Endometrial microvascular endothelial cells (primary cell): ENCODE measurements around the gene CC2D1A. TPM values are rescaled to one million over a fixed set of nuclear protein-coding genes. Genes with fewer than 3 reads are reported as not detected.

Experiments used
- in situ Hi-C: cut with HindIII; loops from 2 replicates; pipeline ENCODE4 v1.10.0; 2017; ENCODE audit warnings: low sequenced_read_pairs, low pct_unique_long_range_greater_than_20kb; ENCODE audit errors: inconsistent ontology term
- total RNA-seq: library from RNA; depleted of rRNA; stranded (reverse); fragments of >200 nt; gene quantifications from one replicate; pipeline ENCODE4 v1.2.3, GENCODE V29; 2015; ENCODE audit errors: inconsistent ontology term

The CC2D1A gene
- total RNA-seq, 1 donor from 2014 or later = 33.8 TPM

- in situ Hi-C loops = loop anchor here (25.0 kb wide), 1 partner anchor 211 kb away; the partner anchor contains the start of genes C19orf67 and SAMD1
These were observed 30.2 kb upstream of the CC2D1A start for GRCh38 chr19:13875824-13876223.

GRCh38 chr19:13876834-13877233 is 29.2 kb upstream of the CC2D1A start, which contains the start of gene NANOS3:
NANOS3 (plus strand) TSS chr19:13877134; CDS start chr19:13877249, 115 bp downstream.
- in situ Hi-C loops = loop anchor here (25.0 kb wide), 1 partner anchor 210 kb away; the partner anchor contains the start of genes C19orf67 and SAMD1

GRCh38 chr19:13877303-13877702 is 28.7 kb upstream of the CC2D1A start:
- in situ Hi-C loops = loop anchor here (25.0 kb wide), 1 partner anchor 210 kb away; the partner anchor contains the start of genes C19orf67 and SAMD1

GRCh38 chr19:13880059-13881043 is 25.6 kb upstream of the CC2D1A start:
- in situ Hi-C loops = loop anchor here (25.0 kb wide), 1 partner anchor 207 kb away; the partner anchor contains the start of genes C19orf67 and SAMD1

- in situ Hi-C loops = loop anchor here (25.0 kb wide), 1 partner anchor 206 kb away; the partner anchor contains the start of genes C19orf67 and SAMD1
These were observed 24.7 kb upstream of the CC2D1A start for GRCh38 chr19:13881251-13881691.

- in situ Hi-C loops = loop anchor here (25.0 kb wide), 1 partner anchor 205 kb away; the partner anchor contains the start of genes C19orf67 and SAMD1
These were observed 24.1 kb upstream of the CC2D1A start for GRCh38 chr19:13881692-13882418.

- in situ Hi-C loops = loop anchor here (25.0 kb wide), 1 partner anchor 205 kb away; the partner anchor contains the start of genes C19orf67 and SAMD1
These were observed 23.6 kb upstream of the CC2D1A start for GRCh38 chr19:13882419-13882795.

- in situ Hi-C loops = loop anchor here (25.0 kb wide), 1 partner anchor 204 kb away; the partner anchor contains the start of genes C19orf67 and SAMD1
These were observed 23.2 kb upstream of the CC2D1A start for GRCh38 chr19:13882836-13883235.

GRCh38 chr19:13883516-13884064 is 22.4 kb upstream of the CC2D1A start:
- in situ Hi-C loops = loop anchor here (25.0 kb wide), 1 partner anchor 204 kb away; the partner anchor contains the start of genes C19orf67 and SAMD1

- in situ Hi-C loops = loop anchor here (25.0 kb wide), 1 partner anchor 202 kb away; the partner anchor contains the start of genes C19orf67 and SAMD1
These were observed 21.0 kb upstream of the CC2D1A start for GRCh38 chr19:13884726-13885591.

GRCh38 chr19:13885826-13886365 is 20.1 kb upstream of the CC2D1A start:
- in situ Hi-C loops = loop anchor here (25.0 kb wide), 1 partner anchor 201 kb away; the partner anchor contains the start of genes C19orf67 and SAMD1

GRCh38 chr19:13887018-13887436 is 19.0 kb upstream of the CC2D1A start:
- in situ Hi-C loops = loop anchor here (25.0 kb wide), 1 partner anchor 200 kb away; the partner anchor contains the start of genes C19orf67 and SAMD1

- in situ Hi-C loops = loop anchor here (25.0 kb wide), 1 partner anchor 200 kb away; the partner anchor contains the start of genes C19orf67 and SAMD1
These were observed 18.5 kb upstream of the CC2D1A start for GRCh38 chr19:13887517-13887916.

- in situ Hi-C loops = loop anchor here (25.0 kb wide), 1 partner anchor 199 kb away; the partner anchor contains the start of genes C19orf67 and SAMD1
These were observed 17.7 kb upstream of the CC2D1A start for GRCh38 chr19:13888281-13888680.

- in situ Hi-C loops = loop anchor here (25.0 kb wide), 1 partner anchor 197 kb away; the partner anchor contains the start of genes C19orf67 and SAMD1
These were observed 15.9 kb upstream of the CC2D1A start for GRCh38 chr19:13890136-13890535.

- in situ Hi-C loops = loop anchor here (25.0 kb wide), 1 partner anchor 194 kb away; the partner anchor contains the start of genes C19orf67 and SAMD1
These were observed 13.1 kb upstream of the CC2D1A start for GRCh38 chr19:13892870-13893269.
